ENCODE measurements around the gene PCDH9.

DNA sequence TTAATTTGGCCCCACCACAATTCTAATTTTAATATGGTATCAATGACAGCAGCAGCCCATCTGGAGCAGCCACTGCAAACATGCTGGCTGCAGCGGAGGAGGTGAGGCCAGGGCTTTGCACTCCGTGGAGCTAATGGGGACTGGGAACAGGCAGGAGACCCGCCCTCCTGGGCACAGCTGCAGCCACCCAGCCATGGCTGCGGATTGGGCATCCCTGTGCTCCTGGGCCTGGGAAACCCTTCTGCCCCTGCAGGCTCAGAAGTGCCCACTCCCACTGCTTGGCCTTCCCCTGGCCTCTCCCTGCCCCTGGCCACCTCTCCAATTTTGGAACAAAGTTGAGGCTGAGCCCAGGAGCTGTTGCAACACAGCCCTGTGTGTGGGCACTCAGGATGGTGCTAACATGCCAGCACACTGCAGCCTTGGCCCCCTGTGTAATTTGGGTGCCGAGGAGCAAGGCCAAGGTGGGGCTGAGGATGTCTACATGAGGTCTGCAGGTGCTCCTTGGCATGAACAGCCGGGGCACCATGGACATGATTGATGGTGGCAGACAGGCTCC lies 123.6 kb downstream of the PCDH9 start:
- TF ChIP-seq CTCF (IDR thresholded peaks at IDR 0.05) (no peak), POLR2A (IDR thresholded peaks at IDR 0.05) (no peak)

Measured in heart left ventricle (tissue), 13 donors.